ENCODE data around the gene OR5K4.

DNA sequence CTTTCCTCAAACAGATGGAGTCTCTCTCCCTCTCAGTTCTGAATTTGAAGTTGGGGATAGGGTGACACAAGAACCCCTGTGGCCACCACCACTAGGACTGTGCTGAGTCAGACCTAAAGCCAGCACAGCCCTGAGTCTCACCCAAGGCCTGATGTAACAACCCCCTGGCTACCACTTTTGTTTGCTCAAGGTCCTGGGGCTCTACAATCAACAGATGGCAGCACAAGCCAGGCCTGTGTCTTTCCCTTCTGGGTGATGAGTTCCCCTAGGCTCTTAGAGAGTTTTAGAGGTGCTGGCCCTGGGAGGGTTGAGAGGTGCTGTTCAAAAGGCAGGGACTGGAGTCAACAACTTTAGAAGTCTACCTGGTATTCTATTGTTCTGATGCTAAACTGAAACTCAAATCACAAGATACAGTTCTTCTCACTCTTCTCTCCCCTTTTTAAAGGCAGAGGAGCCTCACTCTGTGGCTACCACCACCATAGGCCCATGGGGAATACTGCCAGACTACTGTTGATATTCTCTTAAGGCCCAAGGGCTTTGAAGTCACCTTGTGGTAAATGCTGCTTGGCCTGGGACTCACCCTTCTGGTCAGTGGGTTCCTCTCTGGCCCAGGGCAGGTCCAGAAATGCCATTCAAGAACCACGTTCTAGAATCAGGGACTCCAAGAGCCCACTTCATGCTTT, 6.5 kb downstream of the OR5K4 start:
- no peak for TF ChIP-seq REST (IDR thresholded peaks at IDR 0.05; ENCODE audit: borderline replicate concordance)
- no peak for TF ChIP-seq REST (CRISPR knock-in tag; IDR thresholded peaks at IDR 0.05; ENCODE audit: low read depth)
- TF ChIP-seq SREBF1 (IDR thresholded peaks at IDR 0.05; ENCODE audit: borderline replicate concordance, low read depth, low read length), result no peak
- TF ChIP-seq MYC (IDR thresholded peaks at IDR 0.05; ENCODE audit: low read depth, low read length), result no peak
- TF ChIP-seq MYC (CRISPR knock-in tag; IDR thresholded peaks at IDR 0.05; ENCODE audit: borderline replicate concordance, low read depth), result no peak
- TF ChIP-seq, protein P1, sequence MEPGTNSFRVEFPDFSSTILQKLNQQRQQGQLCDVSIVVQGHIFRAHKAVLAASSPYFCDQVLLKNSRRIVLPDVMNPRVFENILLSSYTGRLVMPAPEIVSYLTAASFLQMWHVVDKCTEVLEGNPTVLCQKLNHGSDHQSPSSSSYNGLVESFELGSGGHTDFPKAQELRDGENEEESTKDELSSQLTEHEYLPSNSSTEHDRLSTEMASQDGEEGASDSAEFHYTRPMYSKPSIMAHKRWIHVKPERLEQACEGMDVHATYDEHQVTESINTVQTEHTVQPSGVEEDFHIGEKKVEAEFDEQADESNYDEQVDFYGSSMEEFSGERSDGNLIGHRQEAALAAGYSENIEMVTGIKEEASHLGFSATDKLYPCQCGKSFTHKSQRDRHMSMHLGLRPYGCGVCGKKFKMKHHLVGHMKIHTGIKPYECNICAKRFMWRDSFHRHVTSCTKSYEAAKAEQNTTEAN (CRISPR knock-in tag; IDR thresholded peaks at IDR 0.05), result no peak
- TF ChIP-seq DPF2 (IDR thresholded peaks at IDR 0.05), result no peak
- TF ChIP-seq BRF1 (IDR thresholded peaks at IDR 0.05; ENCODE audit: borderline replicate concordance, extremely low read depth, insufficient read length), result no peak
- no peak for TF ChIP-seq LCOR (CRISPR knock-in tag; IDR thresholded peaks at IDR 0.05)
- no peak for TF ChIP-seq JUNB (CRISPR knock-in tag; conservative IDR thresholded peaks at IDR 0.05)
- TF ChIP-seq, protein P2, sequence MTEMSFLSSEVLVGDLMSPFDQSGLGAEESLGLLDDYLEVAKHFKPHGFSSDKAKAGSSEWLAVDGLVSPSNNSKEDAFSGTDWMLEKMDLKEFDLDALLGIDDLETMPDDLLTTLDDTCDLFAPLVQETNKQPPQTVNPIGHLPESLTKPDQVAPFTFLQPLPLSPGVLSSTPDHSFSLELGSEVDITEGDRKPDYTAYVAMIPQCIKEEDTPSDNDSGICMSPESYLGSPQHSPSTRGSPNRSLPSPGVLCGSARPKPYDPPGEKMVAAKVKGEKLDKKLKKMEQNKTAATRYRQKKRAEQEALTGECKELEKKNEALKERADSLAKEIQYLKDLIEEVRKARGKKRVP (CRISPR knock-in tag; IDR thresholded peaks at IDR 0.05), result no peak
- no peak for TF ChIP-seq POLR2AphosphoS5 (IDR thresholded peaks at IDR 0.05; ENCODE audit: control insufficient read depth, insufficient read depth, low read depth, low read length)
- no peak for TF ChIP-seq STAT5B (CRISPR knock-in tag; IDR thresholded peaks at IDR 0.05)
- no peak for TF ChIP-seq SIRT6 (IDR thresholded peaks at IDR 0.05; ENCODE audit: low read depth, low read length)
- no peak for TF ChIP-seq ZBTB26 (CRISPR knock-in tag; IDR thresholded peaks at IDR 0.05)
- TF ChIP-seq KLF1 (tag; IDR thresholded peaks at IDR 0.05), result no peak

Data from K562 (cell line).